Fibroblast of skin of scalp (primary cell): ENCODE measurements around the gene GNAI1.

ENCODE experiments used
- DNase-seq: peaks from one replicate; pipeline ENCODE4 v3.0.0-alpha.2; 2013

Gene GNAI1

GRCh38 chr7:80216996-80217842 is 82.6 kb downstream of the GNAI1 start:
- DNase-seq = no peak

GRCh38 chr7:80218723-80219122 is 84.1 kb downstream of the GNAI1 start:
- peak; percentile 61 for DNase-seq

- no peak for DNase-seq
Observed at GRCh38 chr7:80220022-80220634, 85.5 kb downstream of the GNAI1 start.

GRCh38 chr7:80224415-80224814 is 89.8 kb downstream of the GNAI1 start:
- no peak for DNase-seq

DNA sequence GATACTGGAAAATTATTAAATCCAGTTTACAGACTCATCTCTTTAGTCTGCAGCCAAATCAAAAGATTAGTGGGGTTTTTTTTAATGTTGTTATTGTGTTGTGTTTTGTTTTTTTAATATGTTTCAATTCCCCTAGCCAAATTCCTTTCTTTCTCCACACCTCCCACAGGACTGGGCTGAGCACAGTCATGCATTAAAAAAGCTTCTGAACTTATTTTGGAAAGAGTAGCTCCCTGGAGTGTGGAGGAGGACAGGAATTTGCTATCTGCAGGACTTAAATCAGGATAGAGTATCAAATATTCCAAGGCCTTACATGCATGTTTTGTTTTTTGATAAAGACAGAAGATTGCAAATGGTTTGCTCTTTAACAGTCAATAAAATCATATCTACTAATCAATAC is 90.7 kb downstream of the GNAI1 start:
- DNase-seq = peak; percentile 67

DNA sequence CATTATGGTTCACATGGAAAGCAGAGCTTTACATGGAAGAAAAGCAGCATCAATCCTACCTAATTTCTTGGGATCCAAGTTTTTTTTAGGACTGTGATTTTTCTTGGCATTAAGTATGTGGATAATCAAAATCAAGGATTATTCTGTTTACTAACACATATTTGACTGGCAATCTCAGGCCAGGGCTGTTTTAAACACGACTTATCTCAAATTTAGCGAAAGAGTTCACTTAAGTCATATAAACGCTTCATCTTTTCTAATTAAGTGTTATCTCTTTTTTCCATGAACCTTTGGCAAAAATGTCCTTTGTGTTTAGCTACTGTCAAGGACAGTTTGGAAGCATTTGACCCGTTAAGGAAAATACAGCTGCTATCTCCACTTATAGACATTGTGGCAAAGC is 92.0 kb downstream of the GNAI1 start:
- DNase-seq = no peak

DNA sequence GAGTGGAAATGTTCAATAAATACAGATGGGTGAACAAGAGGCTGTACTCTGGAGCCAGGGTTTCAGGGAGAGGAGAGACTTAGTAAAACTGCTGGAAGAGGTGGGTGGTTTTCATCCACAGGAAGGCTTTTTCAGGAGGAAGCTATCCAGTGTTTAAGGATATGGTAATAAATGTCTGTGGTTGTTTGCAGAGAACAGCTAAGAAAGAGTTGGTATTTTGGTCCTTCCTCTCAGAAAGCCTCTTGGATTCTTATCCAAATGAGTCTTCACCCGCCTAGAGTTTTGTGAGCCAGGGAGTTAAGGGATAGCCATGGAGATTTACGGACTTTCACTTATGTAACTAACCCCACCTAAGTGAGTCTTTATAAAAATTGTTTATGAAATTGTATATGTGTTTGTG is 95.7 kb downstream of the GNAI1 start:
- DNase-seq = no peak

DNA sequence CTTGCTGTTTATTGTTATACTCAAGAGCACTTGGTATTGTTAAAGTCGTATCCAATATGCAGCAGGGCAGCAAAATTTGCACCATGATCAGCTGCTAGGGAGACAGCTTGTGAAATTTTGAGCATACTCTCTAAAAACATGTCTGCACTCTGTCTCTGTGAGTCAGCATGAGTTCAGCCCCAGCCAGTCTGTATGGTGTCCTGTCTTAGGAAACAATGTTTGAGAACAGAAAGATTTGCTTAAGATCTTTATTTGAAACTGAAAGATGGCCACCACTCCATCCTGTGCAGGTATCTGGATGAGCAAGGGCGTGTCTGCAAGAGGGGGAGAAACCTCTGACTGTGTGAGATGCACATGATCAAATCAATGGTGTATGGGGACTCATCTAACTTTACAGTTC is 97.1 kb downstream of the GNAI1 start:
- DNase-seq = peak; percentile 31

DNA sequence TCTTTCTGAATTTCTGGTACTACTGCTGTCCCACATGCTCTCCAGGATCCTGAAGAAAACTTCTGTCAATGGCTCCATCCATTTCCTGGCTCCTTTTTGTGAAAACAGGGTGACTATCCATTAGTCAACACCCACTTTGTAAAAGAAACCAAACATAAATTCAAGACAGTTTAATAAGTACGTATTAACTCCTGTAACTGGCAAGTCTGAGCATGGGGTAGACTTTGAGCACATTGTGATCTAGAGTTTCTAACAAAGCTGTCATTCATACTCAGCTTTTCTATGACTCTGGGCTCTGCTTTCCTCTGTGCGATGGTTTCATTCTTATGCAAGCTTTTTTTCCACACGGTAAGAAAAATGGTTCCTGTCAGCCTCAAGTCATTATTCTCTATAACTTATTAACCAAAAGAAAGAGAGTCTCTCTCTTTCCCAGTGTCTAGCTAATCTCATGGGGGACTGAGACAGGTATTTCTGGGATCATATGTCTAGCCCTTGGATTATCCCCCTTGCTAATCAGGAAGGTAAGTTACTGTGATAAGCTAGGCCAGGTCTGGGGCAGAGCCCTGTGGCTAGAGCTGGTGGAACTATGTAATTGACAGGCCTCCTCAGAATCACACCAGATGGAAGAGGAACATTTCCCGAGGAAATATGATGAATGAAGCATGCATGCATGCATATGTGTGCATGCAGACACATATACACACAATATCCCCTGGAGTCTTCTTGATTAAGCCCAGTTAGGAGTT is 98.5 kb downstream of the GNAI1 start:
- DNase-seq = no peak

DNA sequence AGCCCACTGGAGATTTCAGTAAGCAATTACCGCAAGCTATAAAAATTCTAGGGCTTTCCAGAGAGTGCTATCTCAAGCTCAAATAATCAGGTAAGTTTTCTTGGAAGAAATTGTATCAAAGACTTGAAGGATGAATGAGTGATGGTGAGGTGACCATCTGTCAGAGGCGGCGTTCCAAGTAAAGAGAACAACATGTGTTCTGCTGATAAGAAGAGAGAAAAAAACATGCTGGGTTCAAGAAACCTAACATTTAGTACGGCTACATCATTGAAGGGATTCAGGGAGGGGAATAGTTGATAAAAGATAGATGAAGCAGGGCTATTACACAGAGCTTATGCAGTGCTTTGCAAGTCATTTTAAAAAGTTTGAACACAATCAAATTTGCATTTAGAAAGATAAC is 100.7 kb downstream of the GNAI1 start:
- DNase-seq = no peak

DNA sequence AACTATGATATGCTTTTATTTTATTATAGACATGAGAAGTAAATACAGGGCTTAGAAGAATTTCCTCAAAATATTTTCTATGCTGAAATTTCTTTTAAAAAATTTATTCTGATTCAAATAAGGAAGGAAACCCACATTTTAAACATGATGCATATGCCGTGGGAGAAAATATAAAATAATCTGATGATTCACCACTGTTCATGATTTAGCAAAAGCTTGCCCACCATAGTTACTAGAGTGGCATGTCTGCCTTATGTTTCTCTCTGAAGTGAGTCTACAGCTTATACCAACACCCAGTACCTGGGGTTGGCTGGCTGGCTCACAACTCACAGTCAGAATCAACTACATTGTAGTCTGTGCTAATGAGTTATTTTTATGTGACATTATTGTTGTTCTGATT is 102.0 kb downstream of the GNAI1 start:
- no peak for DNase-seq

DNA sequence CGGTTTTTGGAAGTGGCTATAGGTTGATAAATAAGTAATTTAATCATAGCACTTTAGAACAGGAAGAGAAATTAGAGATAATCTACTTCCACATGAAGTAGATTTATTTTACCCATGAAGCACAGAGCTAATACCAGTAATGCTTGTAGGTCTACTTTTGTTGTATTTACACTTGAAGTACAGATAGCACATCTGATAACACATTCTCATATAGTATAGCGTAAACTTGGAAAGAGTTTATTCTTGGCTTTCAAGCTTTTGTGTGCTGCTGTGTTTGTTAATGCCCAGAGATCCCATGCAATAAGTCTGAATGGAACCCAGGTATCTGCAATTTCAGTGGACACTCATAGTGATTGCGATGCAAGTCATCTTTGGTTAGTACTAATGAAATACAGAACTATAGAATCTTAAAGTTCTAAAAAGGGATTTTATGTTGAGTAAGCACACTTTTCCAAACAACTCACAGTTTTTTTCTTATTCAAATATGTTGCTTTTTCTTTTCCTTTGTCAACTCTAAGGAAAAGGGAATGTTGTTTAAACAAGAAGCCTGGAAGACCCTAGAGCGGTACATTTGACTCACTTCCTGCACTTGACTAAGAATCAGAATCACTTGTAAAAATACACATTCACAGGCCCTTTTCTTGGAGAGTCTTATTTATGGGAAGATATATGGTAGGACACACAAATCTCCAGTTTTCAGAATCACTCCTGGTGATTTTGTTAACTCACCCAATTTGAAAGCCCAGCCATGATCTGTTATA is 105.8 kb downstream of the GNAI1 start:
- DNase-seq = no peak

DNA sequence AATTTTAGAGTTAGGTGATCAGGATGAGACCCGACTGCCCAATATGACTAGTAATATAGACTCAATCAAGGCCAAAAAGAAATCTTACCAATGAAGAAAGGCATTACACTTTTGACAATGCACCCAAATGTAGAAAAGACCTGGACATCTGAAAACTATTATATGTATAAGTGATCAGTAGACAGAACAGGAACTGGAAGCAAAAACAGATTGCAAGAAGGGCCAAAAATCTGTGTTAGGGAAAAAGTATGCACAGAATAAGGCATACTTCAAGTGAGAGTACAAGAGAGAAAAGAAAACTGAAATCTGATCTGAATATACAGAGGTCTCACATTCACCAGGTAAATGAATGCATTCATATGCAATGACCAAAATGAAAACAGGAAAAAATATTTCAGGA is 107.0 kb downstream of the GNAI1 start:
- DNase-seq = no peak

DNA sequence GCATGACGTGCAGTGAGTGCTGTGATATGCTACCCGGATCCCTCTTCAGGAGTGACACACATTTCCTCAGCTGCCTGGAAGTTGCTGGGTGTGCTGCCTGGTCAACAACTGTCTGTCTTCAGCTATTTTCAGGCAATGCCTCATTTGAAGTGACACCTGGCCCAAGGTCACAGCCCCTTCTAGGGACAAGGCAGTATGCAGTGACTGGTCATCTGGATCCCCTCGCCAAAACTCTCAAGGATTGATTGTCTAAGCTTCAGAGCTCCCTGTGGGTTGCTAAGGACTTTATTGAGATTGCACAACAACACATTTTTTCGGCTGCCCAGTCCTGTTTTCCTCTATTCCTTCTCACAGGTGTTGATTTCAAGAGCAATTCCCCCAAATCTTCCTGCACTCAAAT is 108.8 kb downstream of the GNAI1 start:
- no peak for DNase-seq

DNA sequence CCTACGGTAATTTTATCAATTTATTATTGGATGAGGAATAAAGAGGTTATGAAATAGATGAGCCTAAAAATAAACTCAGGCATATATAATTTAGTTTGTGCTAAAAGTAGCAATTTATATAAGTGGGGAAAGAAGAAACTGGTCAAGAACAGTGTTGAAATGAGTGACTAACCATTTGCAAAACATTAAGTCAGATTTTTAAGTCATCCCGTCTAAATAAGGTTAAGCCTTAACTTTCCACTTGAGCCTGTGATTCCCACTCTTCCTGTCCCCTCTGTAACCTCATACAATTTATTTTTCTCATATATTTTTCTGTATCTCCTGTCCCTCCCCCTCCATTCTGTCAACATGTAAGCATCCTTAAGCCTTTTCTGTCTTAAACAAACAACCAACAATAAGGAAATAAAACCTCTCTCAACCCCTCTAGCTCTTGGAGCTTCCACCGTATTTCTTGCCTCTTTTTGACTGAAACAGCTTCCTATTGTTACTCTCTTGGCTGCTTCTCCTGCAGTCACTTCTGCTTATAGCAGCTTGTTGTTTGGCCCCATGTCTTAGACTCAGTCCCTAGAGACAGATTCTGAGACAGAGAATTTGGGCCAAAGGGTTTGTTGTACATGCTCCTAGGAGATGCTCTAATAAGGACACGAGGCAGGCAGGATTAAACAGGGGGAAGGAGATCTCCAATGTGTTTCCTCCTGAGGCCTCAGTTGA is 109.7 kb downstream of the GNAI1 start:
- peak; percentile 23 for DNase-seq

GRCh38 chr7:80247144-80247543 is 112.5 kb downstream of the GNAI1 start:
- DNase-seq = peak; percentile 27

- no peak for DNase-seq
Observed at GRCh38 chr7:80247891-80248290, 113.3 kb downstream of the GNAI1 start.

- DNase-seq = no peak
Observed at GRCh38 chr7:80249184-80249583, 114.6 kb downstream of the GNAI1 start.

DNA sequence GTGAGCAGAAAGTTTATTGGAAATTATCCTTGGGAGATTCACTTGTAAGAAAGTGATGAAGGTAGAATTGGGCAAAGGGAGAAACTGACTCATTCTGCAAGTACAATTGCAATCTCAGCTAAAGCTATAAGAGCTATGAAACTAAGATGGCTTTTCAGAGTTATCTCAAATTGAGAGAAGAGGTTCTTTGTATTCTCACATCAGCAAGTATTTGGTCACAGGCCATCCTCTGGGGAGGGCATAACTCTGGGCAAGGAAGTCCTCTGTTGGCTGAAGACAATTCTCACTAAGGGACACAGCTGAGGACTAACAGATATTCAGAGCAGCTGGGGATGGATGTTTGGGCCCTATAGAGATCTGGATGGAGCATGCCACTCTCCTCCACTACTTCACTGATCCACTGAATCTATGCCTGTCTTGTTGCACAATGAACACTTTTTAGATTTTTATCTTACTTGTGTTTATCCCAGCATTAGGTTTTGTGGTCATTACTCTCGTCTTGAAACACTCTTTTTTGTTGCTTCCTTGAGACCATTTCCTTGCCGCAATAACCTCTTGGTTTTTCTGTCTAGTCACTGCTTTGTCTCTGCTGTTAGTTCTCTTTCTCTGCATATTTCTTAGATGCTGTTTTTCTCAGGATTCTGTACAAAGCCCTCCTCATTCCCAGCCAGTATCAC is 115.1 kb downstream of the GNAI1 start:
- no peak for DNase-seq

DNA sequence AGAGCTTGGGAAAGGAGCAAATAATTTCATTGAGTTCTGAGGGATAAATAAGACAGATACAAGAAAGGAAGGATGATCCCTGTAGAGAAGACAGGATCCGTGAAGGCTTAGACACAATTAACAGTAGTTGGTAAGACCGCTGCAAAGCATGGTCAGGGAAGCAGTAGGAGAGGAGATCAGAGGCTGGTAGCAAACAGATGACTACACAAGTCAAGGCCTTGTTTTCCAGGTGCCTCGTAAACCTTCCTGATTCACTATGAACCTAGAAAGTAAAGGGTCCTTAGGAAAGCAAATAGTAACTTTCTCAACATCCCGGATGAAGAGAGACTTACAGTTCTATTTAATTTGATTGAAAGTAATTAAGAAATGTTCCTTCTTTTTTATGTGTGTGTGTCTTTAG is 118.6 kb downstream of the GNAI1 start:
- DNase-seq = no peak

- DNase-seq = no peak
Observed at GRCh38 chr7:80253653-80254052, 119.0 kb downstream of the GNAI1 start.

DNA sequence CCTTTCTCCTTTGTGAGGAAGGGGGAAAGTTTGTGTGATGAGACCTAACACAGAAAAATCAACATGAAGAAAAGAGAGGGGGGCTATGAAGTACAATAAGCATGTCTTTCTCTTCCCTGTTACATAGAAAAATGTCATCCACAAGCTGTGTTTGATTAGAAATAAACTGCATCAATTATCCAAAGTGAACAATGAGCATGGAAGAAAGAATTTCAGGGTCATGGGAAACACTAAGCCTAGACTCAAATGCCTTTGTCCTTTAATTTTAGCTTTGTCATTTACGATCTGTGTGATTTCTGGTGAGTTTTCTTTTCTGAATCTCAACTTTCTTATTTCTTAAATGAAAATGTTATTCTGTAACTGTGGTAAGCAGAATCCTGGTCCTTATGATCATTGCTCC is 121.0 kb downstream of the GNAI1 start:
- no peak for DNase-seq
